Body of pancreas (tissue), 4 donors: ENCODE results near the gene UBA3. TPM values are rescaled to one million over a fixed set of nuclear protein-coding genes. Genes with fewer than 3 reads are reported as not detected.

Experiments
- ATAC-seq: fragments of 150-250 bp; one replicate; pipeline ENCODE4 v1.9.1; 2016
- DNase-seq, 4 donors: peaks; one replicate each; pipeline ENCODE4 v3.0.0-alpha.2; 2019
- H3K27ac ChIP-seq, 4 donors: fragments of 200-600 bp; sonication (generic); 1 replicate in 3 of 4; 2 replicates in 1 of 4; pipeline versions ENCODE4 v1.5.1 to v1.6.1; 2016 to 2019; ENCODE audit warnings: mild to moderate bottlenecking in 1 of 4, mixed read lengths in 1 of 4, moderate library complexity in 1 of 4
- H3K27me3 ChIP-seq, 2 donors: fragments of 200-600 bp; sonication (generic); one replicate each; pipeline ENCODE4 v1.6.0; 2016; ENCODE audit warnings: mild to moderate bottlenecking in 1 of 2
- H3K36me3 ChIP-seq, 2 donors: fragments of 200-600 bp; sonication (generic); replicated peaks in 1 of 2; 2 replicates each; pipeline ENCODE4 v1.5.1; 2016; ENCODE audit warnings: low read depth in 2 of 2; ENCODE audit not compliant: insufficient read depth in 1 of 2
- H3K4me1 ChIP-seq: fragments of 200-600 bp; sonication (generic); one replicate; pipeline ENCODE4 v1.6.0; 2016
- H3K4me3 ChIP-seq, 2 donors: fragments of 200-600 bp; sonication (generic); 1 replicate in 1 of 2; 2 replicates in 1 of 2; pipeline ENCODE4 v1.5.1; 2016 to 2019
- H3K9me3 ChIP-seq, 3 donors: fragments of 200-600 bp; sonication (generic); 1 replicate in 2 of 3; 2 replicates in 1 of 3; pipeline ENCODE4 v1.5.1; 2016
- POLR2A ChIP-seq, 3 donors: fragments of 450-650 bp; IDR thresholded peaks; one replicate each; pipeline ENCODE4 v1.6.1; 2016; ENCODE audit warnings: antibody characterized with exemption in 3 of 3, mild to moderate bottlenecking in 2 of 3
- WGBS, 2 donors: methylation state at CpG; one replicate each; pipeline ENCODE4 v1.1.5; 2017; 5-methylcytosine and 5-hydroxymethylcytosine counted together
- intact Hi-C: fragments of 100-400 bp; cut with DNase I; formaldehyde crosslinking; loops from one replicate; pipeline ENCODE4 v1.15.1; 2023
- total RNA-seq, 2 donors: library from RNA; depleted of rRNA; stranded (reverse); fragments of >200 nt; gene quantifications; one replicate each; pipeline ENCODE4 v1.1.0, GENCODE V29; 2016
- TF ChIP-seq, protein P1 (sequence below), 7 experiments: fragments of 450-650 bp in 4 of 7; fragments of 200-600 bp in 3 of 7; sonication (generic) in 3 of 7; IDR thresholded peaks; one replicate each; pipeline ENCODE4 v1.5.1; 2016 to 2019; ENCODE audit warnings: antibody characterized with exemption in 7 of 7

Gene UBA3
- total RNA-seq, 2 donors from 2014 or later = 23.3 to 47.5 TPM

DNA sequence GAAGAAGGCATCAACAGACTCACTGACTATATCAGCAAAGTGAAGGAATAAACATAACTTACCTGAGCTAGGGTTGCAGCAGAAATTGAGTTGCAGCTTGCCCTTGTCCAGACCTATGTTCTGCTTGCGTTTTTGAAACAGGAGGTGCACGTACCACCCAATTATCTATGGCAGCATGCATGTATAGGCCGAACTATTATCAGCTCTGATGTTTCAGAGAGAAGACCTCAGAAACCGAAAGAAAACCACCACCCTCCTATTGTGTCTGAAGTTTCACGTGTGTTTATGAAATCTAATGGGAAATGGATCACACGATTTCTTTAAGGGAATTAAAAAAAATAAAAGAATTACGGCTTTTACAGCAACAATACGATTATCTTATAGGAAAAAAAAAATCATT is 24.4 kb upstream of the UBA3 start:
- intact Hi-C loops = no loop called here
- ATAC-seq (no peak), DNase-seq (no peak)
- H3K9me3 ChIP-seq = no peaks in the 10 kb centered on the region
- no peak overlapping the region for H3K27ac ChIP-seq
- H3K4me3 ChIP-seq = no peak overlapping the region
- H3K4me1 ChIP-seq = no peaks in the 10 kb centered on the region
- TF ChIP-seq, protein P1, sequence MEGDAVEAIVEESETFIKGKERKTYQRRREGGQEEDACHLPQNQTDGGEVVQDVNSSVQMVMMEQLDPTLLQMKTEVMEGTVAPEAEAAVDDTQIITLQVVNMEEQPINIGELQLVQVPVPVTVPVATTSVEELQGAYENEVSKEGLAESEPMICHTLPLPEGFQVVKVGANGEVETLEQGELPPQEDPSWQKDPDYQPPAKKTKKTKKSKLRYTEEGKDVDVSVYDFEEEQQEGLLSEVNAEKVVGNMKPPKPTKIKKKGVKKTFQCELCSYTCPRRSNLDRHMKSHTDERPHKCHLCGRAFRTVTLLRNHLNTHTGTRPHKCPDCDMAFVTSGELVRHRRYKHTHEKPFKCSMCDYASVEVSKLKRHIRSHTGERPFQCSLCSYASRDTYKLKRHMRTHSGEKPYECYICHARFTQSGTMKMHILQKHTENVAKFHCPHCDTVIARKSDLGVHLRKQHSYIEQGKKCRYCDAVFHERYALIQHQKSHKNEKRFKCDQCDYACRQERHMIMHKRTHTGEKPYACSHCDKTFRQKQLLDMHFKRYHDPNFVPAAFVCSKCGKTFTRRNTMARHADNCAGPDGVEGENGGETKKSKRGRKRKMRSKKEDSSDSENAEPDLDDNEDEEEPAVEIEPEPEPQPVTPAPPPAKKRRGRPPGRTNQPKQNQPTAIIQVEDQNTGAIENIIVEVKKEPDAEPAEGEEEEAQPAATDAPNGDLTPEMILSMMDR (IDR thresholded peaks at IDR 0.05) = no peak
- TF ChIP-seq POLR2A (IDR thresholded peaks at IDR 0.05) = no peak
- 83 to 86% methylated on average over 8 of the region's 8 CpGs for WGBS, 2 donors
- H3K27me3 ChIP-seq = no peaks in the 10 kb centered on the region
- peaks cover 3 to 19% of the 10 kb centered on the region in 2 donors for H3K36me3 ChIP-seq

DNA sequence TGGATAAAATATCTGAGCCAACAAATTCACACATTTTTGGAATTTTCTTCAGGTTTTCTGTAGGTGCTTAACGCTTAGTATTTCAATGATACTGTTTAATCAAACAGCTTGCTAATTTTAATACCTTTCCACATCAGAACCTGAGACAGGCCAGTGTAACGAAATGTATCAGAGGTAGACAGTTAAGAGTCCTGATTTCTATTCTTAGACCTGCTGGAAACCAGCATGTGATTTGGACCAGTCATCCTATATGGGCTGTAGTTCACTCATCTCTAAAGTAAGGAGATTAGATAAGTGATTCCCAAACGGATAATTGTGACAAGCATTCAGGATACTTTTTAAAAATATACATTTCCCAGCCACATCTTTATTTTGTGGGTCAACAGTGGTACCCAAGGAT is 23.0 kb upstream of the UBA3 start:
- Histone ChIP-seq H3K27ac (no peak overlapping the region), H3K9me3 (no peaks in the 10 kb centered on the region), H3K4me3 (no peak overlapping the region), H3K27me3 (no peaks in the 10 kb centered on the region), H3K4me1 (no peaks in the 10 kb centered on the region), H3K36me3 (peaks cover 3 to 19% of the 10 kb centered on the region in 2 donors)
- no peak for ATAC-seq
- 70 to 77% methylated on average over 3 of the region's 3 CpGs for WGBS, 2 donors
- intact Hi-C loops = no loop called here
- DNase-seq = no peak
- TF ChIP-seq POLR2A (IDR thresholded peaks at IDR 0.05) = no peak
- TF ChIP-seq, protein P1 (IDR thresholded peaks at IDR 0.05) = no peak

DNA sequence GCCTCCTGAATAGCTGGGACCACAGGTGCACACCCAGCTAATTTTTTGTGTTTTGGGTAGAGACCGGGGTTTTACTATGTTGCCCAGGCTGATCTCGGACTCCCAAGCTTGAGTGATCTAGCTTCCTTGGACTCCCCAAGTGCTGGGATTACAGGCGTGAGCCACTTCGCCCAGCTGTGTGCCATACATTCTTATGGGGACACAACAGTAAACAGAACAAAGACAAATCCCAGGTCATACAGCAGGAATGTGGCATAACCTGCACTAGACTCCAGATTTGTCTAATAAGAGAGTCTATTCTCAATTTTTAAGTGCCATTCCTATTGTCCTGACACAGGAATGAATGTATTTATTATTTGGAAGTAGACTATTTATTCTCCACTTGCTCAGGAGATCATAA is 22.2 kb upstream of the UBA3 start:
- WGBS, 2 donors = 90 to 91% methylated on average over 2 to 4 of the region's 4 CpGs
- intact Hi-C loops = no loop called here
- Histone ChIP-seq H3K36me3 (peaks cover 3 to 19% of the 10 kb centered on the region in 2 donors), H3K4me1 (peaks cover 3% of the 10 kb centered on the region), H3K27ac (no peak overlapping the region), H3K4me3 (no peak overlapping the region), H3K9me3 (no peaks in the 10 kb centered on the region), H3K27me3 (no peaks in the 10 kb centered on the region)
- no peak for ATAC-seq
- TF ChIP-seq, protein P1 (IDR thresholded peaks at IDR 0.05) = no peak
- TF ChIP-seq POLR2A (IDR thresholded peaks at IDR 0.05) = no peak
- DNase-seq = no peak

DNA sequence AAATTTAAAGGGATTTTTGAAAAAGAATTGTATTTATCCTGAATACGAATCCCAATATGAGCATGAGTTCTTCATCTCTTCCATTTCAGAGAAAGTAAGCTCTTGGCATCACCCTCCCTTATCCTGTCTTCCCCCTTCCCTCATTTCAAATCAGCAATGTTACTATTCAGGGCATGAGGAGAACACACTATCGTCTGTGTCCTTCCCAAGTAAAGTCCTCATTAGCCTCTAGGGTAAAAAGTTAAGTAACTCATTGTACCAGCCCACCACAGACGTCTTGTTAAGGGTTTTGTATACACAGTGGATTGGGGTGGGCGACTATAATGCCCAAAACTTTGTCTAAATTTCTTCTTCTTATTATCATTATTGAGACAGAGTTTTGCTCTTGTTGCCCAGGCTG is 19.4 kb upstream of the UBA3 start:
- intact Hi-C loops = no loop called here
- Histone ChIP-seq H3K4me3 (no peak overlapping the region), H3K27me3 (no peaks in the 10 kb centered on the region), H3K9me3 (no peaks in the 10 kb centered on the region), H3K4me1 (peaks cover 28% of the 10 kb centered on the region), H3K27ac (no peak overlapping the region), H3K36me3 (peaks cover 2 to 19% of the 10 kb centered on the region in 2 donors)
- WGBS, 2 donors = 92 to 93% methylated on average over 4 of the region's 4 CpGs
- TF ChIP-seq, protein P1 (IDR thresholded peaks at IDR 0.05) = no peak
- DNase-seq = no peak
- no peak for ATAC-seq

DNA sequence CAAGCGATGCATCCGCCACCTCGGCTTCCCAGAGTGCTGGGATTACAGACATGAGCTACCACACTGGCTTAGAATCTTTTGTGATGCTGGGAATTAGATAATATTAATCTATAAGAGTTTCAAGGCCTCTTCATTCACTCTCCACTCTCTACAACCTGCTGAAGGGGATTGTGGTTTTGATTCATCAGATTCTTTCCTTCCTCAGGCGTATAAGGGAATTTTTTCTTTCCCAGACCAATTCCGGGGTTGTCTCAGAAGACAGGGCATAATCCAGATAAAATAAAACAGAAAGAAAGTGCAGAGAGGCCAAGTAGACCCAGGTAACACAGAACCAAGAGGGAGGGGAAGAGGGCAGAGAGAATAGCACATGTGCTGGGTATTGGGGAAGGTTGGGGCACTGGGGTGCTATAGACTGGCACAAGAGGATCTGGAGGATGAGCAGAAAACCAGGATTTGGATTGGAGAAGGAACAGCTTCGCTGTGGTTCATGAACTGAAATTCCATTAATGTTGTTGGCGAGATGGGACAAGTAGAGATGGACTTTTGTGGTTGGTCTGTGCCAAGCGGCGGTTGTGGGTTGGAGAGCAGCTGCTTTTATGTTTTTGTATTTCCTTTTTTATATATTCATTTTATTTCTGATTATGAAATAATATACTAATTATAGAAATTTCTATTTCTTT is 17.4 kb upstream of the UBA3 start:
- H3K4me1 ChIP-seq = peaks cover 48% of the 10 kb centered on the region
- peak overlapping the region in 1 of 4 donors; percentile 15 for H3K27ac ChIP-seq

More for the DNA sequence above, 17.4 kb upstream of the UBA3 start:
- no peaks in the 10 kb centered on the region for H3K9me3 ChIP-seq
- no peak for ATAC-seq
- no peak overlapping the region for H3K4me3 ChIP-seq
- no peak for DNase-seq
- WGBS, 2 donors = 86 to 93% methylated on average over 9 of the region's 9 CpGs
- intact Hi-C loops = no loop called here
- TF ChIP-seq, protein P1 (IDR thresholded peaks at IDR 0.05) = no peak
- TF ChIP-seq POLR2A (IDR thresholded peaks at IDR 0.05) = no peak
- H3K27me3 ChIP-seq = no peaks in the 10 kb centered on the region
- peaks cover 0 to 7% of the 10 kb centered on the region in 2 donors for H3K36me3 ChIP-seq
